Effector CD8-positive, alpha-beta T cell (primary cell): ENCODE measurements around the gene PRDM15.

Experiments used
- DNase-seq: peaks from one replicate; lab custom pipeline; 2025; lab: John Stamatoyannopoulos, UW

PRDM15 gene

DNA sequence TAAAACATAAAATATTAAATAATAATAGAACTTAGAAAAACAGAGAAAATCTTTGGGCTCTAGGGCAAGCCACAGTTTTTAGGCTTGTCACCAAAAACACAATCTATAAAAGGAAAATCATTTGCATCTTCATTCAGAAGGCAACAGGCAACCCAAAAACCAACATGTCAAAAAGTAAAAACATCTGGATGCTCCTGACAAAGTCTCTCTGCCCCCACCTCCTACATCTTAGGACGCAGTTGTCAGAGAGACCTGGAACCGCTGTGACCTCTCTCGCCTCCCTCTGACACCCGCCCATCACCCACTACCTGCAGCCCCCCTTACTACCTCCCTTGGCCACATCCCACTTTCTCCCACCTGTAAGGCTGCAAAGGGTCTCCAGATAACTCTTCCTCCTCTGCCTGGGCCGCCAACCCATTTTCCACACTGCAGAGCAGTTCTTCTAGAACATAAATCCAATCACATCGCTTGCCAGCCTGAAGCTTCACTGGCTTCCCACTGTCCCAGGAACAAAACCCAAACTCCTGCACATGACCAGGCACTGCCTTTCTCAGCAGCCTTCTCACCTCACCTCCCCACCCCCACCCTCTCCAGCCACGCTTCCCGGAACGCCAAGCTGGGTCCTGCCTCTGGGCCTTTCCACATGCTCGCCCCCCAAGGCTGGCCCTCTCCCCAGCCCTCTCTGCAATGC, 14.7 kb downstream of the PRDM15 start:
- DNase-seq, result no peak

- DNase-seq, result no peak
These were observed 15.8 kb downstream of the PRDM15 start for GRCh38 chr21:41863439-41863740.

DNA sequence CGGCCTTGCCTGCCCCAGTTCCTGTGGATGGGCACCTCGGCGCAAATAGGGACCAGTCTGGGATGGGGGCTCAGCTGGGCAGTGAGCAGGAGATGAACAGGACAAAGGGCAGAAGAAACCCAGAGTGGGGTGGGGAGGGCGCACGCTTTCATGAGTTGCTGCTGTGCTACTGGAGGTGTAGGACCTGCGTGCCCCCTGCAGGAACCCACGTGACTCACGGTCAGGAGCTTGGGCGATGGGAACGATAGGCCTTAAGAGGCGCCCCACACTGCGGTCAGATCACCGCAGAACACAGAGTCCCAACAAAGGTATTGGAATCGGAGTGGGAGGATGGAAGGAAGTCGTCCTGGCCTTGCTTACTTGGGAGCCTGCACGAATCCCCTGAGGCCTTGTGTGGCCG, 17.2 kb downstream of the PRDM15 start:
- no peak for DNase-seq

DNA sequence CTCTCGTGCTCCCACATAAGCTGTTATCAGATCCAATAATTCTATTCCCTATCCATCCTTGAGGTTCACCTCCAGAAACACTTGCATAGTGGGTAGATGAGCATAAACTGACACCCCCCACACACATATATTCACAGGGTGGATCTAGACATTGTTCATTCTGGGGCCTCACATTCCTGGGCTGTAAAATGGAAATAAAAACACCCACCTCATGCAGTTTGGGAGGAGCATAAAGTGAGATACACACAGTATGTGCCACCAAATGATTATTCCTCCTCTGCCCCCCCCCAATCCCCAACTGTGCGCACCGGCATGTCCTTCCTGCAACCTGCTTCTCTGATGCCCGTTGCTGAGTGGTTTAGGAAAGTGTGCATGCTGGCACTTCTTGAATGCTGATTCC, 17.9 kb downstream of the PRDM15 start:
- DNase-seq, result no peak

DNA sequence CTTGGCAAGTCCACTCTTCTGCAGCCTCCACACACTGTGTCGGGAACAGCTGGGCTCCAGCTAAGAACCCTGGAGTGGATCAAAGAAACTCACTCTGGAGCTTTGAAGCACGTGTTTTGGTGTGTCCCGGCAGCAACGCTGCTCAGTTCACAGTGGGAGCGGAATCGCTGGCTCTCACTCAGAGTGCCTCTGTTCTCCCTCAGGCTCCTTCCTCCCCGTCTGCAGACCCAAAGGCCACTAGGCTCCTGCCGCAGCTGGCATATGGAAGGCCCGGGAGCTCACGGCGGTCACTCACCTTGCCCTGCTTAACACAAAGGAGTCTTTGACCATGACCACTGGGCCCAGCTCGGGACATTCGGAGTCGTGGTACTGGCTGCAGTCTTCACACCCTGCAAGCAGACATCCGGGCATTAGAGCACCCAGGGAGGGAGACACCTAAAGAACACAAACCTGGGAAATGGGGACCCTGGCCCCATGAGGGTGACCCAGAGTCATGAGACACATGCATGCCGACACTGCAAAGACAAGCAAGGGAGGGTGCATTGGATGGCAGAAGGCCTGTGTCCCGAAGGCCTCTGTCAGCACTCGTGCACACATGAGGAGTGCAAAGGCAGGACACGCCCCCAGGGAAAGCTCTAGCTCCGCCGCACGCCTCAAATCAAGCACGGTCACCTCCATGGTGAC, 19.7 kb downstream of the PRDM15 start:
- no peak for DNase-seq

DNA sequence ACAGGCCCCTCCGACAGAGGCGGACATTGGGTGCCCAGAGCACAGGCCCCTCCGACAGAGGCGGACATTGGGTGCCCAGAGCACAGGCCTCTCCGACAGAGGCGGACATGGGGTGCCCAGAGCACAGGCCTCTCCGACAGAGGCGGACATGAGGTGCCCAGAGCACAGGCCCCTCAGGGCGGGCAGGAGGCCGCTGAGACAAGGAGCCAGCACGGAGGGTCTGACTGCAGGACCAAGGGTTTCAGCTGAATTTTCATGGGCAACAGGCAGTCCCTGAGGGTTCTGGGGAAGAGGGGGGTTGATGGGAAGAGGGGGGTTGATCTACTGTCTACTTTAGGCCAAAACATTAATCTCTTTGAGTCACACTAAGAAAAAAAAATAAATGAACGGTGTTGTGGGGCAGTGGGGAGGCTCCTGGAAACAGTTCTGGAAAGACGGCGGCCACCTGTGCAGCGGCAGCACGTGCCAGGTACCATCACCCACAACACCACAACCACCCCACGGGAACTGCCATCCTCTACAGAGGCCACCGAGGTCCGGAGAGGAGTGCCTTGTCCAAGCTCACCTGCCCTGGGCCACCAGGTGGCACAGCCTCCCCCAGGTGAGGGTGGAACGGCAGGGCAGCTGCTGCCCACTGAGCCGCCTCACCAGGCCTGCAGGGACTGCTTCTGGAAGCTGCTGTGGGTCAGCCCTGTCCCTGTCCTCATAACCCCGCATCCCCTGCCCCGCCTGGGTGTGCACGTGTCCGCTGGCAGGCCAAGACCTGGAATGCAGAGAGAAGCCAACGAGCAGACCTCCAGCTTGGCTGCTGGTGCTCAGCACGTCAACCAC, 20.5 kb downstream of the PRDM15 start:
- DNase-seq, result no peak

- DNase-seq, result no peak
These were observed 21.3 kb downstream of the PRDM15 start for GRCh38 chr21:41857771-41858300.

GRCh38 chr21:41856572-41856971, 22.6 kb downstream of the PRDM15 start:
- DNase-seq, result no peak

- no peak for DNase-seq
These were observed 24.6 kb downstream of the PRDM15 start for GRCh38 chr21:41854426-41854995.

DNA sequence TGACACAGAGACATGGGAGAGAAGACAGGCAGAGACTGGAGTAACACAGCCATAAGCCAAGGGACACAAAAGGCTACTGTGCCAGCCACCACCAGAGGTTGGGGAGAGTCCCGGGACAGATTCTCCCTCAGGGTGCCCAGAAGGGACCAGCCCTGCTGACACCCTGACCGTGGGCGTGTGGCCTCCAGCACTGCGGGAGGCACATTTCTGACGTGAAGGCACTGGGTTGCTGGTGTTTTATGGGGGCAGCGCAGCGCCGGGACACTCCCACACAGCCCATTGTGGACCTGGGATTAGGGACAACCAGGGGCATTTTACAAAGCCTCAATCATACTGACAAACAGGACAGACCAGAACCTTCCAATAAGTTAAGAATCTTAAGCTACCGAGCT, 26.2 kb downstream of the PRDM15 start:
- no peak for DNase-seq

- no peak for DNase-seq
These were observed 26.8 kb downstream of the PRDM15 start for GRCh38 chr21:41852151-41852928.

DNA sequence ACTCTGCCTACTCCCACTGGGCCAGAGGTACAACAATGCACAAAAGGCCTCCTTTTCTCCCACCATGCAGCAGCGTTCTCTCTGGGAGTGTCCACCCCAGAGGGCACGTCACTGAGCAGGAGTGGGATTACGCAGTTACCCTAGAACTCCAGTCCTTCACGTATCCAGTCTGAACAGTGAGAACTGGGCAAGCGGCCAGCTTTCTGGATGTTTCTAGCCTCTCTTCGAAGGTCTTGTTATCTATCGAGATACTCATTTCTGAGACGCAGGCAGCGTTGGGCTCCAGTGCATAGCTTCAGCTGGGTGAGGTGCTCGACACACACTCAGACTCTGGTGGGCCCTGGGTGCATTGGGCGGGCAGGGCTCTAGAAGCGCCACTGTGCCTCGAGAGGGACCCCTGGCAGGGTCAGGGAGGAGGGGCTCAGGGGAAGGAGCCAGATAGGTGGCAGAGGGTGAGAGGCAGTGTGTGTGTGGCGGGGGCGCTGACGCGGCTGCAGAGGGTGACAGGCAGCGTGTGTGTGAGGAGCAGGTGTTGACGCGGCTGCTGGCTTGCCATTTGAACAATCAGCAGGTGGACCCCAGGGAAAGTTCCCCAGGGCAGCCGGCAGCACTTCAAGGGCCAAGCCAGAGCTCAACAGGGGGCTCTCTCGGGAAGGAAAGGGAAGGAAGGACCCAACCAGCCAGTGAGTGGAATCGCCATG, 27.9 kb downstream of the PRDM15 start:
- DNase-seq, result no peak

- no peak for DNase-seq
These were observed 29.1 kb downstream of the PRDM15 start for GRCh38 chr21:41850085-41850484.

DNA sequence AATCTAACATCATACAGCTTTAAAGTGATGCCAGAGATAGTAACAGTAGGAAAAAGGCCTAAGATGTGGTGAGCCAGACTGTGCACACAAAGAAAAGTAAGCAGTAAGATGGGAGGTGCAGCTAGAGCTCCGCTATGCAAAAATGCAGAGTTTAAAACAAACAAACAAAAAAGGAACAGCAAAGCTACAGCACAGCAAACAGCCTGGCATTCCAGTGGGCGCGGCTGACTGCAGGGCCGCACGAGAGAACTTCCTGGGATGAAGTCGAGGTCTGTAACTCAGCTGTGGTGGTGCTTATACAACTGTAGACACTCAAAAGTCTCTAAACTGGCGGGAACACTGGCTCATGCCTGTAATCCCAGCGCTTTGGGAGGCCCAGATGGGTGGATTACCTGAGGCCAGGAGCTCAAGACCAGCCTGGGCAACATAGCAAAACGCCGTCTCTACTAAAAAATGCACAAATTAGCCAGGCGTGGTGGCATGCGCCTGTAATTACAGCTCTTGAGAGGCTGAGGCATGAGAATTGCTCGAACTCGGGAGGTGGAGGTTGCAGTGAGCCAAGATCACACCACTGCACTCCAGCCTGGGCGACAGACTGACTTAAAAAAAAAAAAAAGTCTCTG, 30.1 kb downstream of the PRDM15 start:
- no peak for DNase-seq

DNA sequence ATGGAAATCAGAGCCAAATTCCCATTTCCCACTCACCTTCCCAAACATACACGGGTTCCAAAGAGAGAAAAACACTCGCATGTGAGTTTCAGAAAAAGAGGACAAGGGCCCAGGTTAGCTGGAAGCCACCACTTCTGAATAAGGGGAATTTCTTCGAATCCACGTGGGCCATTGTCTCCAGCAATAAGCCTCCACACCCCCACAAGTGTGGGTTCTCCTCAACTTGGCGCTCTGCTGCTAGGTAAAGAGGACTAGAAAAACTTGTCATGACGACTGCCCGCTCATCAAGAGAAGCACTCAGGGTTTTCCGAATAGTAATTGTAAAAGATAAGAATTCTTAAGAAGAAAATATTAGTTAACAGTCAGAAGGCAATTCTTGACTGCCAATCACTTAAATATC, 30.6 kb downstream of the PRDM15 start:
- DNase-seq, result no peak

GRCh38 chr21:41847066-41847804, 31.9 kb downstream of the PRDM15 start:
- DNase-seq, result no peak

DNA sequence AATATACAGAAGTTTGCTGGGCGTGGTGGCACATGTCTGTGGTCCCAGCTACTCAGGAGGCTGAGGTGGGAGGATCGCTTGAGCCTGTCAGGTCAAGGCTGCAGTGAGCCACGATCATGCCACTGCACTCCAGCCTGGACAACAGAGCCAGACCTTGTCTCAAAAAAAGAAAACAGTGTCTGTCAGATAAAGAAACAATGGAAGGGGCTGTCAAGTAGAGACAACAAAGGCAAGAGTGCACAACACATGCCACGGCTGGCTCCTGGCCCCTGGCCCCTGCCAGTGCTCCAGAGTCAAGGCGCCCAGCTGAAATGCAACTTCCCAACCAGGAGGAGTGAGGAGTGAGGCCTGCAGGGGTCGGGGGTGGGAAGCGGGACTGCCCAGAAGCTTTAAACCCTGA, 32.6 kb downstream of the PRDM15 start:
- no peak for DNase-seq

GRCh38 chr21:41846033-41846317, 33.2 kb downstream of the PRDM15 start:
- DNase-seq, result no peak

DNA sequence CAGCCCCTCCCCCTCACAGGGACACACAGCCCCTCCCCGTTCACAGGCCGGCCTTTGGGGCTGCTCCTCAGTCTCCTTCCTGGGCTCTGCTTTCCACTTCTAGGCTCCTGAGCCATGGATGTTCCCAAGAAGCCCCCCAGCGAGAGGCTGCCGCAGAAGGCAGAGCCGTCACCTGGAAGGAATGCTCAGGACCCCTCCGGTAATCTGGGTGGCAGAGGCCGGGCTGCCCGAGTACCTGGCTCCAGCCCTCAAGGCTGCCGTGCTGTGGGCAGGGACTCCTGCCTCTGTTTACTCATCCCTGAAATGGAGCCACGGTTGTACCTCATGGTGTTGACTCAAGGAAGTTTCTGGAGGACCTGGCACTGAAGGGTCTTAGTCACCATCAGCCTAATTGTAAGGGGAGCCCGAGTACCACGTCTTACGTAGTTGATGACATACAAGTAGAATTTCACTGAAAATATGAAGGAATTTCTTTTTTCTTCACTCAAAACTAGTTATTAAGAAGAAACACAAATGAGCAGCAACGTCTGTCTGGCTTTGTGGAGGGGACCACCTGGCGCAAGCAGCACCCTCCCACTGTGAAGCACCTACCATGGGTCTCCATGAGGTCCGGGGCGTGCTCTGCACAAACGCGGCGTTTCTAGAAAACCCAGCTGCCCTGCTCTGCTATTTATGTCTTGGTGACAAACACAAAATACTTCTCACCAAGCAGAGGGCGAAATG, 33.7 kb downstream of the PRDM15 start:
- no peak for DNase-seq
